Left renal cortex interstitium (tissue), 4 donors: ENCODE results near the gene SYT11. TPM values are rescaled to one million over a fixed set of nuclear protein-coding genes. Genes with fewer than 3 reads are reported as not detected.
A peak's percentile ranks its signal among the peaks of the same experiment; 100 is the strongest.

Experiments used
- DNase-seq, 4 donors: peaks; one replicate each; pipeline ENCODE4 v3.0.0-alpha.2; 2013; ENCODE audit warnings: low read depth in 4 of 4, low spot score in 2 of 4, missing footprints in 1 of 4
- polyA plus RNA-seq, 4 donors: library from polyadenylated mRNA; unstranded; fragments of 120-200 nt; gene quantifications; one replicate each; pipeline ENCODE4 v1.2.1, GENCODE V29; 2013; ENCODE audit not compliant: insufficient read length in 4 of 4

The SYT11 gene
- polyA plus RNA-seq, 4 donors, result 17.2 to 21.4 (median 20.4) TPM

DNA sequence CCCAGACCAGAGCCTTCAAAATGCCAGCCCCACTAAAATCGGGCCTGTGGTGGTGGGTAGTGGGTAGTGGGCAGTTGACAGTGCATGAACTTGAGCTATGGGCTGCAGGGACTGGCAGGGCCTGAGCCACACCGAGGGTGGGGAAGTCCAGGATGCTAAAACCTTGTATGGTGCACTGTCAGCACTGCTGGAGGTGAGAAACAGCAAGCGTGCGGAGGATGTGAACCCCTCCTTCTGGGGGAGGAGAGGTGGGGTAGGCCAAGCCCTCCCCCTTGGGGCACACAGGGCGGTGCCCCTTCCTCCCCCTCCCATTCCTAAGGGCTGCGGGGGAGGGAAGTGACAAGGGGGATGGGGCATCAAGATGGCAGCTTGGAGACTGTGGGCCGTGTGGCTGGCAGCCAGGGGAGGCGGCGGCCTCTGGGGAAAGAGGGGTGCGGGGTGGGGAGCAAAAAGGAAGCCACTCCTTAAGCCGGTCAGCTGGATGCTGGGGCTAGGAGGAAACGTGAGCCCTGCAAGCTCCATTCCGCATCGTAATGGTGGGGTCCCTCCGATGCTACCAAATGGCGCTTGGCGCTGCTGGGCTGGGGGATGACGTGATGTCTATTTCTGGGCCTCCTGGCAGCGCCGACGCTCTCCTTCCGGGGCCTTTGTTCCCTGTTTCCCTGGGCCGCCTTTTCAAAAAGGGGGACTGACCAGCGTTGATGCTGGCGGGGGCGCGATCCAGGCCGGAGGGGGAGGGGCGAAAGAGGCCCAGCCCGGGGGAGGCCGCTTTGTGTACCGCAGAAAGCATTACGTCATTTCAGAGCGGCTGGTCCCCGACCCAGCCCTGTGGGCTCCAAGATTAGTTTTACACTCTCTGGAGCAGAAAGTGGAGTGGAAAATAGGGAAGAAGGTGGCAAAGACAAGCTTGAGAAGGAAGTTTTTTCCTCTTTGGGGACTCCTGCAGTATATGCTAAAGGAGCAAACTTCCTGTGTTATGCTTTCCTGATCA is 809 bp downstream of the SYT11 start:
- DNase-seq, result peak; percentile 59 to 74 (median 72)

DNA sequence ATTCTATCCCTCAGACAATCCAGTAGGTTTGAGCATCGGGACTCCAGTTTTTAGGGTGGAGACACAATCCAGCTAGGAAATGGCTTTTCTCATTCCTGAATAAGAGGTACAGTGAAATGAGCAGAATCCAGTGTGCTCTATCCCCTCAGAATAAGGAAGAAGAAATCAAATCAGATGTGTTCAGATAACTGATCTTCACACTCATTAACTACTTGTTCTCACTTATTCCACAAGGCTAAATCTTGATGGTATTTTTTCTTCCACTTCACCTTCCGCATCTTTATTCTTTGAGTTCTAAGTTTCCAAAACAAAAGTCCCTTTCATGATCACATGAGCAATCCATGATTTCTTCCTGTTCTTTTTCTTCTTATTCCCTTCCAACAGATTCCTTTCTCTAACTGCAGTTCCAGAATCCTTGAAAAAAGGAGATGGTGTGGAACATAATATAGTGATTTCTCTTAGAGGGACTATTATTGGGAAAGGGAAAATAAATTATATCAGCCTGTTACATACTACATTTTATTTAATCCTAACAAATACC is 1.7 kb downstream of the SYT11 start:
- DNase-seq, result no peak

DNA sequence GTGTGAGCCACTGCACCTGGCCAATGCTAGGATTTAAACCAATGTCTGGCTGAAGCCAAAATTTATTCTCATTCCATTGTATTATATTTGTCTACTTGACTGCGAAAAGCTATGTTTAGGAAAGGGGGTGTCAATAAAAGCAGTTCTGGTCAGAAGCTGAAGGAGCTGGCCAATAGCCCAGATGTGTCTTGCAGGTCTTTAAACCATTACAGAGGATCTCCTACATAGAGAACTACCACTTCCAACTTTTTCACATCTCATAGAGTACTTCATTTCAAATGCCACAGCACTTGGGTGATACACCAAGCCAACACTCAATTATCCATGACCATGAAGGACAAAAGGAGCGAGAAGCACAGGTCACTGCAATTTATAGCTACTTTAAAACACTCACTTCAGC is 2.5 kb downstream of the SYT11 start:
- no peak for DNase-seq

DNA sequence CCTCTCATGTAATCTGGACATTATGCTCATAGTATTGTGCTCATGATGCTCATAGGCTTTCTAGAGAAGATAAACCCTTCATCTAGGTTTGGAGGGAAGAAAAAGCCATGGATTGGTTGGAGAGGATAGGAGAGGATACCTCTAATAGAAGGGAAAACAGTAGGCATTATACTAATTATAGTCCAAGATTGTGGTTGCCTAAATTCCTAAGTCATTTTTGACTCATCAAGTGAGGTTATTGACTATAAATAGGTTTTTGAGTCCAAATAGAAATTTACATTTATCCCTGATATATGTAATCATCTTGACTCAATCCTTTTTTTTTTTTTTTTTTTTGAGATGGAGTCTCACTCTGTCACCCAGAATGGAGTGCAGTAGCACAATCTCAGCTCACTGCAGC is 5.0 kb downstream of the SYT11 start:
- no peak for DNase-seq

DNA sequence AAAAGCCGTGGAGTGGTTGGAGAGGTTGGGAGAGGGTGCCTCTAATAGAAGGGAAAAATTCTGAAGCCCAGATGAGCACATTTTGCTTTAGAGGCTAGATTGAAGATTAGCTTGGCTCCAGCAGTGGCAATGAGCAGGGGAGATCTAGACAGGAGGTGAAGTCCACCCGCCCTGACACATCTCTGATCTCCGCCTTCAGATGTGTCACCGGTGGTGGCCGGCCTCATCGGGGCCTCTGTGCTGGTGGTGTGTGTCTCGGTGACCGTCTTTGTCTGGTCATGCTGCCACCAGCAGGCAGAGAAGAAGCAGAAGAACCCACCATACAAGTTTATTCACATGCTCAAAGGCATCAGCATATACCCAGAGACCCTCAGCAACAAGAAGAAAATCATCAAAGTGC is 8.4 kb downstream of the SYT11 start:
- DNase-seq, result no peak

DNA sequence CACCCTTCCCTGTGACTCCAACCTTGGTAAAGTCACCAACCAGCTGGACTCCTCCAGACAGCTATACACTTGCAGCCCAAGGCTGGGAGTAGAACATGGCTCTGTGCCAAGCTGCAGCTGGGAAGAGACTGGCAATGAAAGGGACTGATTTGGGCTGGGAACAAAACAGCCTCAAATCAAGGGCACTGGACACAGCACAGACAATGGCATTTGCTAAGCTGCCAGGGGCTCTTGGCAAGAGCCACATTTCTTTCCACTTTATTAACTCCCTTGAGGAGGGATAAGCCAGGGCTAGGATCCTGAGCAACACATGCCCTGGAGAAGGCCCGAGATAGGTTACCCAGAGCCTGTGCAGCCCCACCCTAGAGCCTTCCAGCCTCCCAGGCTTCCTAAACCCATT is 12.0 kb downstream of the SYT11 start:
- DNase-seq, result no peak

DNA sequence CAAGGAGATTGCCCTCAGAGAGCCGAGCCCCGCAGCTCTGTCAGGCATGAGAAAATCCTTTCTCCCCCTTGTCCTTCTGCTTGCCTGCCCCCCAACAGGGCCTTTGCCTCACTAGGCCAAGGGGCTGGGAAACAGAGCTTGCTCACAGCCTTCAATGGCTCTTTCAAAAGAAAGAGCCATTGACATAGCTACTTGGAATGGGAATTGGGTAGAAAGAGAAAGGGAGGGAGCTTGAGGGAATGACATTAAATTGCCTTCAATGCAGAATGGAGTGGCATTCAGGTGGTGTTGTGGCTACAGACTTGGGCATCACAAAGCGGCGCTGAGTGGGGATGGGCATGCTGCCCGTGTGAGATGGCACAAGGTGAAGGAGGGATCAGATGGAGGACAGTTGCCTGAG is 13.2 kb downstream of the SYT11 start:
- no peak for DNase-seq

DNA sequence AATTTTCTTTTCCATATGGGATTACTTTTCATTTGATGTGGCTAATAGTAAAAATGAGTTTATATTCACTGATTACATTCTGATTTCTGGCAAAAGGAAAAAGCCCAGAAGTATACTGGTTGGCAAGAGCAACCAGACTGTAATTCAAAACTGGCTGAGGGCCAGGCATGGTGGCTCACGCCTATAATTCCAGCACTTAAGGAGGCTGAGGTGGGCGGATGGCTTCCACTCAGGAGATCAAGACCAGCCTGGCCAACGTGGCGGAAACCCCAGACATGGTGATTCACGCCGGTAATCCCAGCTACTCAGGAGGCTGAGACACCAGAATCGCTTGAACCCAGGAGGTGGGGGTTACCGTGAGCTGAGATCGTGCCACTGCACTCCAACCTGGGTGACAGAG is 14.5 kb downstream of the SYT11 start:
- DNase-seq, result no peak

DNA sequence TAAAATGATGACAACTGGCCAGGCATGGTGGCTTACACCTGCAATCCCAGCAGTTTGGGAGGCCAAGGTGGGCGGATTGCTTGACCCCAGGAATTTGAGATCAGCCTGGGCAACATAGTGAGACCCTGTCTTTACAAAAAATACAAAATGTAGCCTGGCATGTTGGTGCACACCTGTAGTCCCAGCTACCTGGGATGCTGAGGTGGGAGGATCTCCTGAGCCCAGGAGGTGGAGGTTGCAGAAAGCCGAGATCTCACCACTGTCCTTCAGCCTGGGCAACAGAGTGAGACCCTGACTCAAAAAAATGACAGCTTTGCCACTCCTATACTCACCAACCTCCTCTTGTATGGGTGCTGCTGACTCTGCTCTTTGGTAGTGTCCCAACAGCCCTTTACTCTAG is 18.6 kb downstream of the SYT11 start:
- no peak for DNase-seq

DNA sequence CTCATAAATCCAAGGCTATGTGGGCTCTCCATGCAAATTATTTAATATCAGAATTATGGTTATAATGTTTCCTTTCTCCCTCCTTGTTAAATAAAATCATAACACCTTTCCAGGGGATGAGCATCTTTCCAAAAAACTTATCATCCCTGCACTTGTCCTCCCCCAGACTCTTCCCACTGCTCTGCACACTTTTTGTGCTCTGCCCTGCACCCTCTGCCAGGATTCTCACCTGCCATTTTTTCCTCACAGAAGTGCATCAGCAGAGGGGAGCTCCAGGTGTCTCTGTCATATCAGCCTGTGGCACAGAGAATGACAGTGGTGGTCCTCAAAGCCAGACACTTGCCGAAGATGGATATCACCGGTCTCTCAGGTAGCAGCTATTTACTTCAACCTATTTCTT is 20.9 kb downstream of the SYT11 start:
- DNase-seq, result no peak

DNA sequence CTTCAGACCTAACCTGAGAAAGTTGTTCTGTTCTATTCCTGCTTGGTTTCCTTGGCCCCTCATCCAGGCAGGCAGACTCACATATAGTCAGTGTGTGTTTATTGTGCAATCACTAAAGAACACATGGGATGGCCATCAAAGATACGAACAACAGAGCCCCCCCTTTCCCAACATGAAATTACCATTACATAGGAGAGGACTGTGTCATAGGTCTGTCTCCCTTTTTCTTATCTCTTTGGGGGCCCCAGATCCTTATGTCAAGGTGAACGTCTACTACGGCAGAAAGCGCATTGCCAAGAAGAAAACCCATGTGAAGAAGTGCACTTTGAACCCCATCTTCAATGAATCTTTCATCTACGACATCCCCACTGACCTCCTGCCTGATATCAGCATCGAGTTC is 21.6 kb downstream of the SYT11 start:
- DNase-seq, result no peak

DNA sequence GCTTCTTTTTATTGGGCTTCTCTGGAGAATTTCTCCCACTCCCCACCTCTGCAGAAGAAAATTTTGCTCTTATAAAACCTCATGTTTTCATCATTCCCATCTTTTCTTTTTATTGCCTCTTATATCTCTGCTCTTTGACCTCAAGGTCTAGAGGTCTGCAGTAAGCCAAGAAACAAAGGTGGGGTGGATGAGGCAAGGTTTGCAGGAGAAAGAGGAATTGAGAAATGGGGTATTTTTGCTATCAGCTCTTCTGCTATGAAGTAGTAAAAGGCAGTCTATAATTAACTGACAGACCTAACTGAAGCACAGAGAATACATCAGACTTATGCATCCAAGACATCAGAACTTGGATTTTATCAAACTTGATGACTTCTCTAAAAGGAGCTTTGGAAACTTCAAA is 22.9 kb downstream of the SYT11 start:
- DNase-seq, result no peak

DNA sequence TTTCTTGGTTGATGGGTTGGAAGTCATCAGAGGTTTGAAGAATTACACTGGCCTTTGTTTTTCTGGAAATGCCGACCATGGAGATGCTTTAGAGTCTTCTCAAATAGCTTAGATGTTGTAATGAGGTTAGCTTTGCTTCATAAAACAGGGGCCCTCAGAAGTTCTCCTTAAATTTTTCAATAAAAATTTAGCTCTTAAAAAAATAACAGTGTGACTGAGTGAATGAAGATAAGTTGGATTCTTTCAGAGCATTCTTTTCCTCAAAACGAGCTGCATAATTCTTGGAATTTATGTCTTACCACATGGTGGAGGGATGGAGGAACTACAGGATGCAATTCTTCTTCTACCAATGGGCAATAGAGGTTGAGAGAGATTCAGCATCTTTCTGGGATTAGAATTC is 23.4 kb downstream of the SYT11 start:
- no peak for DNase-seq

DNA sequence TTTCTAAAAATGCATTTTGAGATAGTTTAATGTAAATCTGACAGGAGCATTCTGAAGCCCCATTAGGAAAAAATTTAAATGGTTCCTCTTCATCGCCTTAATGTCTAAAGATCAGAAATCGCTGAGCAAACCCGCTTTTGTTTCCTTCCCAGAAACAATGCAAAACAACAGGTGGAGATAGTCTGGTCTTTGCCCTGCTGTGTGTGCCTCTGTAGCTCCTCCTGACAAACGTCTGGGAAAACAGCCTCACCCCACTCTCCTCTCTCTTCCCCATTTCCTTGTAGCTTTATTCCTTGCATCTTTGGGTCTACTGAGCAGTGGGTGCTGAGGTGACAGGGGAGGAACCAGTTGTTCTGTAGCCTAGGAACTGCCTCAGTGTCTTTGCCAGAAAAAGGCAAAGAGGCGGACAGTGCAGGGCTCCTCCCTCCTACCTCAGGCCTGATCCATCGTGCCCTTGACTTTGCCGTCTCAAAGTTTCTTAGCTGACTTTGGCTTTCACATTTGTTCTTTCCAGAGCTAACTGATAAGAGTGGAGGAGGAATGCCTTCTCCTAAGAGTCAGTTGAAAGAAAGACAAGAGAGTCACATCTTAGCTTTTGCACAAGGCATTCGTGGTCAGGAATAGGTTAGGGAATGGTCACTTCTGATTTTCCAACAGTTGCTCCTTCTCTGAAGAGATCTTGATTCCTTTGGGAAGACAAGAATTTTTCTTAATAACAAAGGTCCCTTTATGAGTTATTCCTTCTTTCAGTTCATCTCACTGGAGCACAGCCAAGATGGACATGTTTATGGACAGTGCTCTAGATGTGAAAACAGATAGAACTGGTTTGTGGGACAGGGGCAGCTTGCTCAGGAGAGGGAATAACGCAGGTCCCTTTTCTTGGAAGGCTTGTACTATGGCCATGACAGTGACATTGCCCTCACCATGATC is 24.9 kb downstream of the SYT11 start:
- DNase-seq, result no peak

DNA sequence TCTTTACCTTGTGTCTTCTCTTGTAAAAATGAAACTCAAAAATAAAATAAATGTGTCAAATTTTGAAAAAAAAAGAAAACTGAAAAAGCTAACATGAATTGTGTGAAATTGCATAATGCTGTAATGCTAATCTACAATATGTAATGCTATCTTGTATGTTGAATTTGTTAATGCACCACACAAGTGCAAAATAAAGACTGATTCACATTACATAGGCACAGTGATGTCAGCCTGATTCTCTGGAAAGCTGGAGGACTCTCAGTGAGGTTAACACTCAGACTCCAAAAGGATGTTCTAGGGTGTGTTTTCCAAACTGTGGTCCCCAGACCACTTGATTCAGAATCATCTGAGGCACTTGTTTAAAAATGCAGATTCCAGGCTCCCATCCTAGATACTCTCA is 25.6 kb downstream of the SYT11 start:
- DNase-seq, result no peak

DNA sequence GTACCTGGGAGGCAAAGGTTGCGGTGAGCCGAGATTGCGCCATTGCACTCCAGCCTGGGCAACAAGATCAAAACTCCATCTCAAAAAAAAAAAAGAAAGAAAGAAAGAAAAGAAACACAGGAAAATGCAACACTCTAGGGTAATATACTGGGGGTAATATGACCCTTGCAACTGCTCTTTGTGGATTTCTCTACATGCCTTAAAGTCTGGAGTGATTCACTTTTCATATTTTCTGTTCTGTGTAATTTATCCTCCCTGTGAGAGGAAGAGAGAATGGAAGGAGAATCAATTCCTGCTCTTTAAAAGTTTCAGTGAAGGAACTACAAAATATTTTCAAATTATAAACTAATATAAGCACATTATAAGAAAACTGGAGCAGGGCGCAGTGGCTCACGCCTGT is 29.1 kb downstream of the SYT11 start:
- DNase-seq, result no peak

DNA sequence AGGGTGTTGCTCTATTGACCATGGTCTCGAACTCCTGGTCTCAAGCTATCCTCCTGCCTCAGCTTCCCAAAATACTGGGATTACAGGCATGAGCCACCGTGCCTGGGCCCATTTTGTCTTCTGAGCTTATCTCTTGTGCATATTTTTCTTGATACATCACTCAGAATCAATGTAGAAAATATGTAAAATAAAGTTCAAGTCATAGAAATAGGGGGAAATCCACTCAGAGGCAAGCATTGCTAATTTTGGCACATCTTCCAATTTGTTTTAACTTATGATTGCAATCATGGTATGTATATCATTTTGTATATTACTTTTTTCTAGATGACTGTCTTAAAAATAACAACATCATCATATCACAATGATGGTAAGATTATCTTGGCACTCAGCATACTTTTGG is 30.2 kb downstream of the SYT11 start:
- DNase-seq, result no peak

DNA sequence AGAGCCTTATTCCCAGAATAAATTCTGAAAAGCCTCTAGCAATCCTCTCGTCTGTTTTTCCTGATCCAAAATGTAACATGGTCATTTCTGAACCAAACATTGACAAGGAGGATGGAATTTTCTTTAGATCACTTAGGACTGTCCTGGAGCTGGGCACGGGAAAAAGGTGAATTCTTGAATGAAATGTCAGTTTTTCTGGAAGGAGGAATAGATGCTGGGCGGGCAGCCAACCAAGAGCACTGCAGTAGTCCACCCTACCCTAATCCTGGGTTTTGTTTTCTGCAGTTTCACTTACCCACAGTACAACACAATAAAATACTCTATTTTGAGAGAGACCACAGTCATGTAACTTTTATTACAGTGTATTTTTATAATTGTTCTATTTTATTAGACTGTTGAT is 30.9 kb downstream of the SYT11 start:
- DNase-seq, result no peak

DNA sequence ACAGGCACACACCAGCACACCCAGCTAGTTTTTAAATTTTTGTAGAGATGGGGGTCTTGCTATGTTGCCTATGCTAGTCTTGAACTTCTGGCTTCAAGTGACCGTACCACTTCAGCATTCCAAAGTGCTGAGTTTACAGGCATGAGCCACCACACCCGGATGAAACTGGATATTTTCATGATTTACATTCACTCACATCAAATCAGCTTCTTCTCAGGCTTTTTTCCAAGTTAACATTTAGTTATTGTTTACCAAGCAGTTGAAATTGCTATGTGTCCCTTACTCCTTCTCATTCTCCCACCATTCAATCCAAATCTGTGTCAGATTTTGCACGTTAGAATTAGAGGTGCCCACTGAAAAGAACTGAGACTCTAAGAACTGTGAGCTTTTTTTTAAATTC is 33.4 kb downstream of the SYT11 start:
- no peak for DNase-seq

DNA sequence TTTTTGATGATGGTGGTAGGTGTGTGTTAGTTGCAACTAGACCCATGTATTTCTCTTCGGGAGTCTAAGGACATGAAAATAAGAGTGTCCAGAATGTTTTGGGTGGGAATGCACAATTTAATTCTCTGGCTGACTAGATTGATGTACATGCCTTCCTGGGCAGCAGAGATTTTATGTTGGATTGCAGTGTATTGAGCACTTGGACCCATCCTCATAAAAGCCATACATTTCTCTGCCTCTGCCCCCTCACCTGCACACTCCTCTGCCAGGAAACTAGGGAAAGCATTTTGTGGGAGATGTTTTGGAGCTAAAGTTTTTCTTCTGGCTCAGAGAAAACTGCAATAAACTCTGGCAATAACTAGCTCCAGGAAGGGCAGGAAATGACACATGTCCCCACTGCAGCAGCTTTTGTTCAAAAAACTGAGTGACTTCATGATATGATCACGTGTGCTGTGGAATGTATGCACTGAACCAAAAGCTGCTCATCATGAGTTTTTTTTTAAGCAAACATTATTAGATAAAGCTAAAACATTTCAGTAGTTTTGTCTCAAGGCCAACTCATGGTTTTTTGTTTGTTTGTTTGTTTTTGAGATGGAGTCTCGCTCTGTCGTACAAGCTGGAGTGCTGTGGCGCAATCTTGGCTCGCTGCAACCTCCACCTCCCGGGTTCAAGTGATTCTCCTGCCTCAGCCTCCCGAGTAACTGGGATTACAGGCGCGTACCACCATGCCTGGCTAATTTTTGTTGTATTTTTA is 34.2 kb downstream of the SYT11 start:
- DNase-seq, result peak in 1 of 4 donors; percentile 29
